T-helper 17 cell (primary cell): Measurements from ENCODE around the gene KANSL1. TPM values are rescaled to one million over a fixed set of nuclear protein-coding genes. Genes with fewer than 3 reads are reported as not detected.
"Not testable (repeated sequence)": the region's sequence is repeated elsewhere in the genome, so short reads cannot be mapped to it uniquely, and the experiment has no call there.

ENCODE experiments used
- ATAC-seq: fragments of 150-1000 bp; cut with Tn5 transposase; 2 replicates; pipeline ENCODE4 v1.10.0; 2021; ENCODE audit warnings: mild to moderate bottlenecking, moderate library complexity
- DNase-seq, 3 donors: peaks; one replicate each; pipeline versions ENCODE4 v3.0.0 to v3.0.0-alpha.2; 2020 to 2021
- H3K9me3 ChIP-seq: one replicate; pipeline ENCODE4 v1.7.0; 2013; ENCODE audit warnings: low read length, mild to moderate bottlenecking; ENCODE audit not compliant: control insufficient read depth, poor library complexity, severe bottlenecking
- H3K27ac Mint-ChIP-seq: one replicate; pipeline ENCODE4 v1.8.0; 2022; ENCODE audit warnings: mild to moderate bottlenecking, moderate library complexity, mixed read lengths
- H3K27me3 Mint-ChIP-seq: one replicate; pipeline ENCODE4 v1.8.0; 2022; ENCODE audit warnings: mixed read lengths
- H3K36me3 Mint-ChIP-seq: one replicate; pipeline ENCODE4 v1.8.0; 2022; ENCODE audit warnings: low read depth, mixed read lengths
- H3K4me1 Mint-ChIP-seq: one replicate; pipeline ENCODE4 v1.8.0; 2022; ENCODE audit warnings: mild to moderate bottlenecking, mixed read lengths
- H3K4me3 Mint-ChIP-seq: one replicate; pipeline ENCODE4 v1.8.0; 2022; ENCODE audit warnings: mild to moderate bottlenecking, moderate library complexity, mixed read lengths
- total RNA-seq, 4 donors: library from RNA in 2 of 4; stranded (reverse) in 2 of 4; gene quantifications; one replicate each; pipeline ENCODE4 v1.2.3 and lab custom pipeline; 2022 to 2026

Gene KANSL1
- 100 to 1,000 TPM; 142 to 187 TPM for total RNA-seq
- total RNA-seq (lab: John Stamatoyannopoulos, UW) = 102 to 243 reads per million in 2 donors

GRCh38 chr17:46193151-46193625, at the start of gene KANSL1:
KANSL1 (minus strand) TSS chr17:46193429; CDS start chr17:46172143, 21,286 bp downstream.
- Mint-ChIP-seq H3K27ac (peak within 1 kb of the TSS; percentile 99), H3K4me1 (peaks cover 53% of the 10 kb centered on the region), H3K4me3 (peak within 1 kb of the TSS; percentile 100), H3K36me3 (peaks cover 2% of the 10 kb centered on the region), H3K27me3 (no peaks in the 10 kb centered on the region)
- no peaks in the 10 kb centered on the region for H3K9me3 ChIP-seq
- DNase-seq (peak; percentile 86 to 93 (median 88)), ATAC-seq (peak; percentile 67)

- DNase-seq, H3K4me1 Mint-ChIP-seq, H3K9me3 ChIP-seq, H3K27ac Mint-ChIP-seq, H3K36me3 Mint-ChIP-seq, H3K27me3 Mint-ChIP-seq, H3K4me3 Mint-ChIP-seq, ATAC-seq: not testable (repeated sequence)
Measured at GRCh38 chr17:46231359-46231758, 38.1 kb upstream of the KANSL1 start.

GRCh38 chr17:46225274-46225794, 32.1 kb upstream of the KANSL1 start:
- peak; percentile 83 to 97 (median 96) for DNase-seq
- peak overlapping the region; percentile 93 for H3K4me3 Mint-ChIP-seq
- peak; percentile 100 for ATAC-seq
- H3K36me3 Mint-ChIP-seq, H3K4me1 Mint-ChIP-seq, H3K9me3 ChIP-seq, H3K27me3 Mint-ChIP-seq: not testable (repeated sequence)
- peak overlapping the region; percentile 43 for H3K27ac Mint-ChIP-seq

GRCh38 chr17:46224864-46225263, 31.6 kb upstream of the KANSL1 start:
- not testable (repeated sequence) for H3K36me3 Mint-ChIP-seq, H3K9me3 ChIP-seq, H3K4me1 Mint-ChIP-seq, H3K27me3 Mint-ChIP-seq
- peak overlapping the region; percentile 43 for H3K27ac Mint-ChIP-seq
- peak overlapping the region; percentile 93 for H3K4me3 Mint-ChIP-seq
- DNase-seq (peak in 1 of 3 donors; percentile 30), ATAC-seq (peak; percentile 51)

GRCh38 chr17:46223041-46223440, 29.8 kb upstream of the KANSL1 start:
- not testable (repeated sequence) for H3K27me3 Mint-ChIP-seq, H3K27ac Mint-ChIP-seq, H3K4me3 Mint-ChIP-seq

GRCh38 chr17:46216682-46217081, 23.5 kb upstream of the KANSL1 start:
- H3K4me3 Mint-ChIP-seq = no peak overlapping the region
- ATAC-seq = no peak
- DNase-seq = no peak
- H3K27me3 Mint-ChIP-seq = no peaks in the 10 kb centered on the region
- no peaks in the 10 kb centered on the region for H3K9me3 ChIP-seq
- H3K36me3 Mint-ChIP-seq = peaks cover 6% of the 10 kb centered on the region
- peaks cover 15% of the 10 kb centered on the region for H3K4me1 Mint-ChIP-seq
- no peak overlapping the region for H3K27ac Mint-ChIP-seq

More at GRCh38 chr17:46223041-46223440, 29.8 kb upstream of the KANSL1 start:
- ATAC-seq, H3K9me3 ChIP-seq, H3K36me3 Mint-ChIP-seq, DNase-seq, H3K4me1 Mint-ChIP-seq: not testable (repeated sequence)

GRCh38 chr17:46212634-46213435, 19.6 kb upstream of the KANSL1 start:
- Mint-ChIP-seq H3K27ac (peak overlapping the region; percentile 90), H3K4me1 (peaks cover 21% of the 10 kb centered on the region), H3K27me3 (no peaks in the 10 kb centered on the region), H3K36me3 (peaks cover 9% of the 10 kb centered on the region), H3K4me3 (peak overlapping the region; percentile 43)
- DNase-seq (peak in 2 of 3 donors; percentile 47 to 48), ATAC-seq (peak; percentile 93)
- no peaks in the 10 kb centered on the region for H3K9me3 ChIP-seq

GRCh38 chr17:46208997-46209396, 15.8 kb upstream of the KANSL1 start:
- H3K4me1 Mint-ChIP-seq = peaks cover 22% of the 10 kb centered on the region
- H3K4me3 Mint-ChIP-seq = no peak overlapping the region
- no peaks in the 10 kb centered on the region for H3K27me3 Mint-ChIP-seq
- peak overlapping the region; percentile 60 for H3K27ac Mint-ChIP-seq
- ATAC-seq (no peak), DNase-seq (no peak)
- peaks cover 2% of the 10 kb centered on the region for H3K36me3 Mint-ChIP-seq
- no peaks in the 10 kb centered on the region for H3K9me3 ChIP-seq

- H3K27me3 Mint-ChIP-seq = no peaks in the 10 kb centered on the region
- peaks cover 2% of the 10 kb centered on the region for H3K36me3 Mint-ChIP-seq
- DNase-seq (no peak), ATAC-seq (no peak)
- H3K9me3 ChIP-seq = no peaks in the 10 kb centered on the region
- peaks cover 20% of the 10 kb centered on the region for H3K4me1 Mint-ChIP-seq
- H3K4me3 Mint-ChIP-seq = no peak overlapping the region
- peak overlapping the region; percentile 74 for H3K27ac Mint-ChIP-seq
Measured at GRCh38 chr17:46205975-46206374, 12.7 kb upstream of the KANSL1 start.

- Mint-ChIP-seq H3K27me3 (no peaks in the 10 kb centered on the region), H3K27ac (peak overlapping the region; percentile 9), H3K4me1 (peaks cover 25% of the 10 kb centered on the region), H3K4me3 (no peak overlapping the region), H3K36me3 (no peaks in the 10 kb centered on the region)
- no peaks in the 10 kb centered on the region for H3K9me3 ChIP-seq
- ATAC-seq (no peak), DNase-seq (no peak)
Measured at GRCh38 chr17:46202424-46202823, 9.2 kb upstream of the KANSL1 start.

- Mint-ChIP-seq H3K27me3 (no peaks in the 10 kb centered on the region), H3K27ac (peak overlapping the region; percentile 9), H3K4me1 (peaks cover 30% of the 10 kb centered on the region), H3K4me3 (no peak overlapping the region), H3K36me3 (no peaks in the 10 kb centered on the region)
- DNase-seq (no peak), ATAC-seq (no peak)
- H3K9me3 ChIP-seq = no peaks in the 10 kb centered on the region
Measured at GRCh38 chr17:46201491-46201890, 8.3 kb upstream of the KANSL1 start.

- Mint-ChIP-seq H3K4me1 (peaks cover 31% of the 10 kb centered on the region), H3K4me3 (no peak overlapping the region), H3K27ac (peak overlapping the region; percentile 32)
Measured at GRCh38 chr17:46200197-46200596, 7.0 kb upstream of the KANSL1 start.

GRCh38 chr17:46199379-46199778, 6.2 kb upstream of the KANSL1 start:
- peak overlapping the region; percentile 32 for H3K27ac Mint-ChIP-seq
- DNase-seq (no peak), ATAC-seq (no peak)
- no peaks in the 10 kb centered on the region for H3K36me3 Mint-ChIP-seq
- no peaks in the 10 kb centered on the region for H3K27me3 Mint-ChIP-seq
- no peak overlapping the region for H3K4me3 Mint-ChIP-seq
- H3K9me3 ChIP-seq = no peaks in the 10 kb centered on the region
- H3K4me1 Mint-ChIP-seq = peaks cover 33% of the 10 kb centered on the region

More at GRCh38 chr17:46200197-46200596, 7.0 kb upstream of the KANSL1 start:
- DNase-seq = no peak
- no peaks in the 10 kb centered on the region for H3K36me3 Mint-ChIP-seq
- H3K27me3 Mint-ChIP-seq = no peaks in the 10 kb centered on the region
- ATAC-seq = no peak
- no peaks in the 10 kb centered on the region for H3K9me3 ChIP-seq
